ENCODE results near the gene NUDT2.

GRCh38 chr9:34343090-34343489 lies 13.7 kb downstream of the NUDT2 start:
- TF ChIP-seq CTCF (IDR thresholded peaks at IDR 0.05) = no peak
- no peak for TF ChIP-seq EZH2 (IDR thresholded peaks at IDR 0.05; ENCODE audit: borderline replicate concordance, insufficient read depth, low read depth, low read length, poor library complexity, severe bottlenecking)

All from B cell (primary cell).